SU-DHL-6 (cell line): ENCODE data around the gene PIN1.
"Not testable (repeated sequence)": the region's sequence is repeated elsewhere in the genome, so short reads cannot be mapped to it uniquely, and the experiment has no call there.

Experiments
- H2AFZ ChIP-seq: fragments of 200-600 bp; sonication (generic); 2 replicates; pipeline ENCODE4 v1.6.1; 2014; ENCODE audit warnings: low read depth, mild to moderate bottlenecking, moderate library complexity, mixed read lengths, antibody characterized with exemption, low read length; ENCODE audit not compliant: severe bottlenecking
- H3F3A ChIP-seq: fragments of 200-600 bp; shearing (Covaris generic); 2 replicates; pipeline ENCODE4 v1.6.0; 2016; ENCODE audit warnings: antibody characterized with exemption, mild to moderate bottlenecking; ENCODE audit not compliant: insufficient read depth
- H3K27ac ChIP-seq: fragments of 200-600 bp; sonication (generic); 2 replicates; pipeline ENCODE4 v1.5.1; 2016; ENCODE audit warnings: low read depth, mild to moderate bottlenecking, low read length, moderate library complexity, mixed read lengths
- H3K27me3 ChIP-seq: fragments of 200-600 bp; sonication (generic), shearing (Covaris generic); 2 replicates; pipeline ENCODE4 v1.6.0; 2014; ENCODE audit warnings: mild to moderate bottlenecking, low read length
- H3K36me3 ChIP-seq: fragments of 200-600 bp; sonication (generic); 2 replicates; pipeline ENCODE4 v1.6.1; 2014; ENCODE audit warnings: mild to moderate bottlenecking, low read length, mixed read lengths
- H3K4me2 ChIP-seq: fragments of 300-600, 200-600 bp; shearing (Covaris generic), sonication (generic); 2 replicates; pipeline ENCODE4 v1.6.0; 2014; ENCODE audit warnings: low read length, low read depth, mild to moderate bottlenecking; ENCODE audit not compliant: poor library complexity, severe bottlenecking
- H3K4me3 ChIP-seq: fragments of 200-600 bp; sonication (generic); 2 replicates; pipeline ENCODE4 v1.5.1; 2014; ENCODE audit warnings: antibody characterized with exemption, low read length, mild to moderate bottlenecking, mixed read lengths; ENCODE audit not compliant: insufficient read depth, poor library complexity, severe bottlenecking
- H3K79me2 ChIP-seq: fragments of 200-600 bp; sonication (generic); 2 replicates; pipeline ENCODE4 v1.6.1; 2014; ENCODE audit warnings: mild to moderate bottlenecking, low read length, moderate library complexity; ENCODE audit not compliant: insufficient read depth
- H3K9ac ChIP-seq: fragments of 200-600 bp; sonication (generic); 2 replicates; pipeline ENCODE4 v1.7.0; 2014; ENCODE audit warnings: mild to moderate bottlenecking, low read length
- H3K9me2 ChIP-seq: fragments of 200-600 bp; sonication (generic); replicated peaks from 2 replicates; pipeline ENCODE4 v1.6.1; 2014; ENCODE audit warnings: low read length; ENCODE audit not compliant: insufficient read depth
- H3K9me3 ChIP-seq: fragments of 200-600 bp; sonication (generic); 2 replicates; pipeline ENCODE4 v1.6.1; 2014; ENCODE audit warnings: low read length, mixed read lengths; ENCODE audit not compliant: insufficient read depth
- H4K20me1 ChIP-seq: fragments of 200-600 bp; sonication (generic); 2 replicates; pipeline ENCODE4 v1.6.1; 2014; ENCODE audit warnings: low read depth, mild to moderate bottlenecking, antibody characterized with exemption, low read length, moderate library complexity, mixed read lengths
- EZH2phosphoT487 ChIP-seq: fragments of 200-600 bp; sonication (generic), shearing (Covaris generic); conservative IDR thresholded peaks from 2 replicates; pipeline ENCODE4 v1.6.1; 2018; ENCODE audit warnings: mild to moderate bottlenecking, antibody characterized with exemption, low read length, moderate library complexity, mixed read lengths
- TF ChIP-seq, protein P1 (sequence below): fragments of 200-600 bp; sonication (generic); IDR thresholded peaks from one replicate; pipeline ENCODE4 v1.5.1; 2017; ENCODE audit warnings: antibody characterized with exemption, mild to moderate bottlenecking, low read length, moderate library complexity; ENCODE audit not compliant: insufficient read depth, poor library complexity, severe bottlenecking

PIN1 gene

DNA sequence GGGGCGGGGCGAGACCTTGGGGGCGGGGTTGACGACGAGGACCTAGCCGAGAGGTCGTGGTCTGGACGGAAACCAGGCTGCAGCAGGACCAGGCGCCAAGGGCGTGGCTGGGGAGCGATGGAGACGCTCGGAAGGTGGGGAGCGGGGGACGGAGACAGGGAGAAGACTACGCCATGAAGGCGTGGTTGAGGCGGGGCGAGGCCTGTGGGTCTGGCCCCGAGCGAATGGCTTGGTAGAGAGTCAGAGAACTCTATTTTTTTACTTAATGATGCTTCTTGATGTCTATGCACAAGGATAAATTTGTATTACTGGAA is 15.6 kb upstream of the PIN1 start:
- no peaks in the 10 kb centered on the region for H3K27me3 ChIP-seq
- H3K4me2 ChIP-seq, result peak overlapping the region; percentile 85
- no peaks in the 10 kb centered on the region for H4K20me1 ChIP-seq
- H3K4me3 ChIP-seq, result peak overlapping the region; percentile 54
- TF ChIP-seq, protein P1, sequence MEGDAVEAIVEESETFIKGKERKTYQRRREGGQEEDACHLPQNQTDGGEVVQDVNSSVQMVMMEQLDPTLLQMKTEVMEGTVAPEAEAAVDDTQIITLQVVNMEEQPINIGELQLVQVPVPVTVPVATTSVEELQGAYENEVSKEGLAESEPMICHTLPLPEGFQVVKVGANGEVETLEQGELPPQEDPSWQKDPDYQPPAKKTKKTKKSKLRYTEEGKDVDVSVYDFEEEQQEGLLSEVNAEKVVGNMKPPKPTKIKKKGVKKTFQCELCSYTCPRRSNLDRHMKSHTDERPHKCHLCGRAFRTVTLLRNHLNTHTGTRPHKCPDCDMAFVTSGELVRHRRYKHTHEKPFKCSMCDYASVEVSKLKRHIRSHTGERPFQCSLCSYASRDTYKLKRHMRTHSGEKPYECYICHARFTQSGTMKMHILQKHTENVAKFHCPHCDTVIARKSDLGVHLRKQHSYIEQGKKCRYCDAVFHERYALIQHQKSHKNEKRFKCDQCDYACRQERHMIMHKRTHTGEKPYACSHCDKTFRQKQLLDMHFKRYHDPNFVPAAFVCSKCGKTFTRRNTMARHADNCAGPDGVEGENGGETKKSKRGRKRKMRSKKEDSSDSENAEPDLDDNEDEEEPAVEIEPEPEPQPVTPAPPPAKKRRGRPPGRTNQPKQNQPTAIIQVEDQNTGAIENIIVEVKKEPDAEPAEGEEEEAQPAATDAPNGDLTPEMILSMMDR, result no peak
- TF ChIP-seq EZH2phosphoT487, result no peak
- H3K36me3 ChIP-seq, result peaks cover 15% of the 10 kb centered on the region; the same call in 1 of the 2 replicates
- H3K9me3 ChIP-seq, result peaks cover 8% of the 10 kb centered on the region; the same call in 1 of the 2 replicates
- peak overlapping the region; percentile 42; the same call in 1 of the 2 replicates for H3K27ac ChIP-seq
- peak overlapping the region; percentile 31 for H2AFZ ChIP-seq
- peak overlapping the region; percentile 43 for H3K9ac ChIP-seq
- H3F3A ChIP-seq, result no peaks in the 10 kb centered on the region; the same call in 1 of the 2 replicates
- no peaks in the 10 kb centered on the region for H3K9me2 ChIP-seq
- peaks cover 35% of the 10 kb centered on the region for H3K79me2 ChIP-seq

DNA sequence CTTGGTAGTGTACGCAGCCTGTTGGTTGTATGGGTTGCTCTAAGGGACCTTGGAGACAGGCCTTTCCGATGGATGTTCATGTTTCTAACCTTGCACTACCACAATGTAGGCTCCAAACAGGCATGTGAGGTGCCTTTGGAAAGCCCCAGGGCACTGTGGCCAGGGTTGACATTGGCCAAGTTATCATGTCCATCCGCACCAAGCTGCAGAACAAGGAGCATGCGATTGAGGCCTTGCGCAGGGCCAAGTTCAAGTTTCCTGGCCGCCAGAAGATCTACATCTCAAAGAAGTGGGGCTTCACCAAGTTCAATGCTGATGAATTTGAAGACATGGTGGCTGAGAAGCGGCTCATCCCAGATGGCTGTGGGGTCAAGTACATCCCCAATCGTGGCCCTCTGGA is 15.1 kb upstream of the PIN1 start:
- H4K20me1 ChIP-seq, H3K9me3 ChIP-seq, H3F3A ChIP-seq, H3K27me3 ChIP-seq, H3K9me2 ChIP-seq: not testable (repeated sequence)
- H3K36me3 ChIP-seq, result peaks cover 15% of the 10 kb centered on the region; the same call in 1 of the 2 replicates
- H3K79me2 ChIP-seq, result peaks cover 35% of the 10 kb centered on the region
- 0 out of 2 replicates have a peak overlapping the region, but pooled peaks have one; percentile 42 for H3K27ac ChIP-seq
- peak overlapping the region; percentile 31 for H2AFZ ChIP-seq
- H3K4me2 ChIP-seq, result peak overlapping the region; percentile 85
- H3K9ac ChIP-seq, result peak overlapping the region; percentile 43
- peak overlapping the region; percentile 54 for H3K4me3 ChIP-seq

DNA sequence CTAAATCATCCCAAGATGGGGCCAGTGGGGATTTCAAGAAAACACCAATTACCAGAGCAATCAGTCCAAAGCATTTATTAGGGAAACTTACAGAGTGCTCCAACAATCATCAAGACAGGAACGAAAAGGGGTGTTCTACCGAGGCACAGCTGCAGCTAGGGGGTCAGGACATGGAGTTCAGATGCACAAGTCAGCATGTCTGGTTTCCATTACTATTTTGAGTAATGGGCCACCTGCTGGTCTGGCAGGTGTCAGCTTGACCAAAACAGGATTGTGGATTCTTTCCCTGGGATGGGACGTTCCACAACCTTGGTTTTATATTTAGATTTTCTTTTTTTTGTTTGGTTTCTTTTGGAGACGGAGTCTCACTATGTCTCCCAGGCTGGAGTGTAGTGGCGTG is 11.3 kb upstream of the PIN1 start:
- Histone ChIP-seq H3K9me3 (no peaks in the 10 kb centered on the region), H3K9me2 (no peaks in the 10 kb centered on the region), H3F3A (no peaks in the 10 kb centered on the region; the same call in 1 of the 2 replicates), H3K27ac (no peak overlapping the region), H3K4me2 (no peak overlapping the region), H3K4me3 (no peak overlapping the region), H3K9ac (no peak overlapping the region), H3K27me3 (no peaks in the 10 kb centered on the region), H2AFZ (no peak overlapping the region), H3K36me3 (no peaks in the 10 kb centered on the region), H4K20me1 (no peaks in the 10 kb centered on the region), H3K79me2 (peaks cover 32% of the 10 kb centered on the region)
- TF ChIP-seq, protein P1, result no peak

DNA sequence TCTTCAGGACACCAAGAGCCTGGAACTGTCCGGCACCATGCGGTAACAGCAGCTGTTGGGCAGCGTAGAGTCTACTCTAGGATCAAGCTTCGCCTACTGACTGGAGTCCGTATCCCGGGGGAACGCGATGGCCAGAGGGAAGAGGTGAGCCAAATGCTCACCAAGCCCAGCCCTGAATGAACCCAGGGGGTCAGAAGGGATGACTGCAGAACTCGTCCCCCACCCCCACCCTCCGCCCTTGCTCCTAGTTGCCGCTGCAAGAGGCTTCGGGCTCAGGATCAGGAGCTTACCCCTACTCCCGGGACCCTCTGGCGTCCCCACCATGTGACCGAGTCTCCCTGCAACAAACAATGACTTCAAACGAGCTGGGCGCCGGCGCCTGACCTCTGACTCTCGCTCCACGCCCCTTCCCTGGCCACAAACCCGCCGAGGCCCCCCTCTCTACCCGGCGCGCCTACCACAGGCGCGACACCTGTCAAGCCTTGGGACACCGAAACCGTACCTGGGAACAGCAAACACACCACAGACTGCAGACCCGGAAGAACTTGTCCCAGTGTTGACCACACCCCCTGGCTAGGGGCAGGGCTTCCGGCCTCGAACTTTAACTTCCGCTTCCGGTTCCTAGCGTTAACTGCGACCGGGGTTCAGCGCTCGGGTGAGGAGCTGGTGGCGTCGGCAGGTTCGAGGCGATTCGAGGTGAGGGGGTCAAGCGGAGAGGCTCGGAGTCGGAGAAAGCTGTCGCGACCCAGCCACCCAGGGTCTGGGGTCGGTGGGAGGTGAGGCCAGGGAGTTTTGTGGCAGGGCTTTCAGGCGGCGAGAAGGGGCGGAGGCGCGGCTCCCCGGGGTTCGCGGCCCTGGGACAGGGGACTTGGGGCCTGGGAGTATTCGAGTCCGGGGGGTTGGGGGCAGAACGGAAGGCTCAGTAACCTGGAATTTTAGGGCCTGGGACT is 7.6 kb upstream of the PIN1 start, which contains the start of gene UBL5:
Gene UBL5, plus strand, starts transcription at position 630 of the 950 bp plus-strand sequence. CDS start 420 bp downstream, outside the sequence.
- no peak for TF ChIP-seq EZH2phosphoT487
- TF ChIP-seq, protein P1, result no peak
- no peaks in the 10 kb centered on the region for H3K9me3 ChIP-seq
- H3K9ac ChIP-seq, result peak within 1 kb of the TSS; percentile 75
- no peaks in the 10 kb centered on the region for H3F3A ChIP-seq
- peak within 1 kb of the TSS; percentile 44 for H3K27ac ChIP-seq
- H3K79me2 ChIP-seq, result peaks cover 44% of the 10 kb centered on the region
- H3K27me3 ChIP-seq, result no peaks in the 10 kb centered on the region
- no peaks in the 10 kb centered on the region for H3K36me3 ChIP-seq
- no peaks in the 10 kb centered on the region for H4K20me1 ChIP-seq
- peak within 1 kb of the TSS; percentile 85 for H3K4me3 ChIP-seq
- peak within 1 kb of the TSS; percentile 82 for H3K4me2 ChIP-seq
- peak within 1 kb of the TSS; percentile 37 for H2AFZ ChIP-seq
- no peaks in the 10 kb centered on the region for H3K9me2 ChIP-seq
